Measurements from ENCODE around the gene PDE1A. TPM values are rescaled to one million over a fixed set of nuclear protein-coding genes. Genes with fewer than 3 reads are reported as not detected.

The PDE1A gene
- total and polyA plus RNA-seq, 2 of the 4 experiments (the other 2 are of a cell fraction), result 0.24 to 0.90 TPM

GRCh38 chr2:182359027-182359989 is 67.5 kb downstream of the PDE1A start:
- Histone ChIP-seq H2BK20ac (ENCODE audit: low read depth, low read length) (no peak overlapping the region), H2AK9ac (replicated peaks; ENCODE audit: low read depth, low read length, poor library complexity) (no peak overlapping the region), H3K36me3 (ENCODE audit: control insufficient read depth, insufficient read depth, low read length) (no peaks in the 10 kb centered on the region), H3K9me1 (ENCODE audit: insufficient read depth, low read length) (no peaks in the 10 kb centered on the region), H2AK5ac (ENCODE audit: low read depth, low read length) (no peak overlapping the region), H3K56ac (ENCODE audit: extremely low read depth, insufficient read depth, low read length) (no peak overlapping the region), H2BK5ac (ENCODE audit: low read depth, low read length, poor library complexity, severe bottlenecking) (peak overlapping the region; percentile 79), H3K9me3 (ENCODE audit: control insufficient read depth, insufficient read depth, low read length) (no peaks in the 10 kb centered on the region), H3K14ac (replicated peaks; ENCODE audit: low read depth, low read length) (no peak overlapping the region), H4K8ac (ENCODE audit: low read depth in 2 of 2, low read length in 2 of 2) (no peak overlapping the region; a peak in 1 of 4 replicates), H2BK120ac (ENCODE audit: low read depth, low read length) (no peak overlapping the region), H3K9ac (ENCODE audit: low read depth, low read length) (no peak overlapping the region; the same call in 1 of the 2 replicates), H3K4me1 (ENCODE audit: control insufficient read depth, insufficient read depth, low read length) (peaks cover 4% of the 10 kb centered on the region; the same call in 1 of the 2 replicates), H3K4ac (ENCODE audit: low read depth, low read length) (no peak overlapping the region), H3K27me3 (ENCODE audit: control insufficient read depth, insufficient read depth, low read length) (no peaks in the 10 kb centered on the region), H3K18ac (ENCODE audit: low read depth, low read length) (no peak overlapping the region; the same call in none of the 2 replicates), H3K23ac (ENCODE audit: low read depth, low read length) (no peak overlapping the region), H3K4me2 (ENCODE audit: low read depth, low read length) (peak overlapping the region; percentile 36; the same call in 1 of the 2 replicates), H2BK15ac (ENCODE audit: low read depth, low read length) (no peak overlapping the region), H4K5ac (ENCODE audit: low read depth, low read length) (no peak overlapping the region), H2AFZ (replicated peaks; ENCODE audit: low read length, poor library complexity) (no peak overlapping the region), H3K79me1 (ENCODE audit: low read depth in 1 of 2, low read length in 2 of 2) (no peaks in the 10 kb centered on the region), H4K91ac (ENCODE audit: insufficient read depth, low read depth, low read length) (no peak overlapping the region), H3K27ac (ENCODE audit: insufficient read depth, low read length) (peak overlapping the region; percentile 57), H4K20me1 (ENCODE audit: insufficient read depth, low read length) (no peaks in the 10 kb centered on the region), H3K4me3 (ENCODE audit: insufficient read depth, low read depth, low read length) (no peak overlapping the region)
- dilution Hi-C loops (cut with HindIII; ENCODE audit: low sequenced_read_pairs, unreplicated experiment), result no loop called here
- DNase-seq (peak; percentile 72), ATAC-seq (ENCODE audit: low read depth) (peak; percentile 69)
- intact Hi-C loops (cut with micrococcal nuclease), result no loop called here
- ChIA-PET POLR2A (ENCODE audit: unreplicated experiment) (no interaction called here), CTCF (interaction anchor here (1.1 kb wide), 1 partner anchor 12 kb away, joined by 4 read pairs; no protein-coding TSS in a partner anchor)
- no TSS peak for BruUV-seq (replicated peaks)
- in situ Hi-C loops (cut with MboI; ENCODE audit: low sequenced_read_pairs), result no loop called here
- no peak for TF ChIP-seq NFE2L2 (IDR thresholded peaks at IDR 0.05; ENCODE audit: low read depth, low read length)
- no peak for TF ChIP-seq CTCF (conservative IDR thresholded peaks at IDR 0.05; ENCODE audit: low read depth, low read length)
- TF ChIP-seq USF2 (IDR thresholded peaks at IDR 0.05; ENCODE audit: low read depth, low read length), result no peak
- TF ChIP-seq BHLHE40 (IDR thresholded peaks at IDR 0.05; ENCODE audit: low read depth, low read length), result no peak
- WGBS, 2 experiments (ENCODE audit: extremely low coverage in 2 of 2, insufficient read length in 1 of 2), result no CpG with 5 or more reads among the region's 8 CpGs
